SK-N-SH treated with all-trans-retinoic acid at 6 μM for 48 hours (cell line): ENCODE data around the gene ST6GALNAC3.

Experiments
- BACH2 ChIP-seq: fragments of 250-450 bp; sonication (Bioruptor Pico); IDR thresholded peaks from 2 replicates; pipeline ENCODE4 v1.9.0; 2021; ENCODE audit warnings: mild to moderate bottlenecking, borderline replicate concordance
- ESRRG ChIP-seq: fragments of 250-450 bp; sonication (Bioruptor Pico); IDR thresholded peaks from 2 replicates; pipeline ENCODE4 v1.6.1; 2021; ENCODE audit warnings: mild to moderate bottlenecking
- TCF4 ChIP-seq: fragments of 250-450 bp; sonication (Bioruptor Pico); IDR thresholded peaks from 2 replicates; pipeline ENCODE4 v1.8.0; 2021; ENCODE audit warnings: mild to moderate bottlenecking, moderate library complexity, borderline replicate concordance
- ZNF70 ChIP-seq: fragments of 450-650 bp; formaldehyde crosslinking; IDR thresholded peaks from 2 replicates; pipeline ENCODE4 v1.5.0; 2020; ENCODE audit warnings: mild to moderate bottlenecking, moderate library complexity
- ZNF8 ChIP-seq: fragments of 450-650 bp; formaldehyde crosslinking; IDR thresholded peaks from 2 replicates; pipeline ENCODE4 v1.5.0; 2020; ENCODE audit warnings: mild to moderate bottlenecking, moderate library complexity
- TF ChIP-seq, protein P1 (sequence below): fragments of 250-450 bp; sonication (Bioruptor Pico); IDR thresholded peaks from 2 replicates; pipeline ENCODE4 v1.5.0; 2020; ENCODE audit warnings: mild to moderate bottlenecking, moderate library complexity
- TF ChIP-seq, protein P2 (sequence below): fragments of 250-450 bp; sonication (Bioruptor Pico); IDR thresholded peaks from 2 replicates; pipeline ENCODE4 v1.8.0; 2021; ENCODE audit warnings: low read depth, mild to moderate bottlenecking, moderate library complexity, borderline replicate concordance
- TF ChIP-seq, protein P3 (sequence below): fragments of 250-450 bp; sonication (Bioruptor Pico); IDR thresholded peaks from 2 replicates; pipeline ENCODE4 v1.8.0; 2020; ENCODE audit warnings: mild to moderate bottlenecking, moderate library complexity, borderline replicate concordance
- TF ChIP-seq, protein P4 (sequence below): fragments of 250-450 bp; sonication (Bioruptor Pico); IDR thresholded peaks from 2 replicates; pipeline ENCODE4 v1.5.1; 2020; ENCODE audit warnings: low read depth, mild to moderate bottlenecking, moderate library complexity

DNA sequence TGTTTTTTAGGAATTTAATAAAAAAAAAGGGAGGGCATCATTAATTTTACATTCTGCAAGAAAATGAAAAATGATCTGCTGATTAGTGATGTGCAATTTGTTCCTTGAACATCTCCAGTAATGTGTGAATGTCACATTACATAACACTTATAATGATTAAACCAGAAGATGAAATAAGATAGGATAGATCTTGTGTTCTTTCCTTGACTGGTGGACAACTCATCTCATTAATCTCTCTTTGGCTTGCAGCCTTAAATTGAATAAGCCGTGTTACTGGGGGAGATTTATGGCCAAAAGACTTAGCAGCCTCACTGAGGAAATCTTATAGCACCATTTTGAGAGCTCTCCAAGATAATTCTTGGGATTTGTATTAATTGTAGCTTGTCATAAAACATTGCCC is 217.2 kb downstream of the ST6GALNAC3 start:
- TF ChIP-seq ZNF8 (CRISPR knock-in tag): no peak
- TF ChIP-seq ZNF70 (CRISPR knock-in tag): no peak
- TF ChIP-seq, protein P1, sequence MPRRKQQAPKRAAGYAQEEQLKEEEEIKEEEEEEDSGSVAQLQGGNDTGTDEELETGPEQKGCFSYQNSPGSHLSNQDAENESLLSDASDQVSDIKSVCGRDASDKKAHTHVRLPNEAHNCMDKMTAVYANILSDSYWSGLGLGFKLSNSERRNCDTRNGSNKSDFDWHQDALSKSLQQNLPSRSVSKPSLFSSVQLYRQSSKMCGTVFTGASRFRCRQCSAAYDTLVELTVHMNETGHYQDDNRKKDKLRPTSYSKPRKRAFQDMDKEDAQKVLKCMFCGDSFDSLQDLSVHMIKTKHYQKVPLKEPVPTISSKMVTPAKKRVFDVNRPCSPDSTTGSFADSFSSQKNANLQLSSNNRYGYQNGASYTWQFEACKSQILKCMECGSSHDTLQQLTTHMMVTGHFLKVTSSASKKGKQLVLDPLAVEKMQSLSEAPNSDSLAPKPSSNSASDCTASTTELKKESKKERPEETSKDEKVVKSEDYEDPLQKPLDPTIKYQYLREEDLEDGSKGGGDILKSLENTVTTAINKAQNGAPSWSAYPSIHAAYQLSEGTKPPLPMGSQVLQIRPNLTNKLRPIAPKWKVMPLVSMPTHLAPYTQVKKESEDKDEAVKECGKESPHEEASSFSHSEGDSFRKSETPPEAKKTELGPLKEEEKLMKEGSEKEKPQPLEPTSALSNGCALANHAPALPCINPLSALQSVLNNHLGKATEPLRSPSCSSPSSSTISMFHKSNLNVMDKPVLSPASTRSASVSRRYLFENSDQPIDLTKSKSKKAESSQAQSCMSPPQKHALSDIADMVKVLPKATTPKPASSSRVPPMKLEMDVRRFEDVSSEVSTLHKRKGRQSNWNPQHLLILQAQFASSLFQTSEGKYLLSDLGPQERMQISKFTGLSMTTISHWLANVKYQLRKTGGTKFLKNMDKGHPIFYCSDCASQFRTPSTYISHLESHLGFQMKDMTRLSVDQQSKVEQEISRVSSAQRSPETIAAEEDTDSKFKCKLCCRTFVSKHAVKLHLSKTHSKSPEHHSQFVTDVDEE (CRISPR knock-in tag): no peak
- no peak for TF ChIP-seq ESRRG (CRISPR knock-in tag)
- TF ChIP-seq, protein P2, sequence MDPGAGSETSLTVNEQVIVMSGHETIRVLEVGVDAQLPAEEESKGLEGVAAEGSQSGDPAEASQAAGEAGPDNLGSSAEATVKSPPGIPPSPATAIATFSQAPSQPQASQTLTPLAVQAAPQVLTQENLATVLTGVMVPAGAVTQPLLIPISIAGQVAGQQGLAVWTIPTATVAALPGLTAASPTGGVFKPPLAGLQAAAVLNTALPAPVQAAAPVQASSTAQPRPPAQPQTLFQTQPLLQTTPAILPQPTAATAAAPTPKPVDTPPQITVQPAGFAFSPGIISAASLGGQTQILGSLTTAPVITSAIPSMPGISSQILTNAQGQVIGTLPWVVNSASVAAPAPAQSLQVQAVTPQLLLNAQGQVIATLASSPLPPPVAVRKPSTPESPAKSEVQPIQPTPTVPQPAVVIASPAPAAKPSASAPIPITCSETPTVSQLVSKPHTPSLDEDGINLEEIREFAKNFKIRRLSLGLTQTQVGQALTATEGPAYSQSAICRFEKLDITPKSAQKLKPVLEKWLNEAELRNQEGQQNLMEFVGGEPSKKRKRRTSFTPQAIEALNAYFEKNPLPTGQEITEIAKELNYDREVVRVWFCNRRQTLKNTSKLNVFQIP (CRISPR knock-in tag): no peak
- no peak for TF ChIP-seq BACH2 (CRISPR knock-in tag)
- no peak for TF ChIP-seq TCF4 (CRISPR knock-in tag)
- TF ChIP-seq, protein P3, sequence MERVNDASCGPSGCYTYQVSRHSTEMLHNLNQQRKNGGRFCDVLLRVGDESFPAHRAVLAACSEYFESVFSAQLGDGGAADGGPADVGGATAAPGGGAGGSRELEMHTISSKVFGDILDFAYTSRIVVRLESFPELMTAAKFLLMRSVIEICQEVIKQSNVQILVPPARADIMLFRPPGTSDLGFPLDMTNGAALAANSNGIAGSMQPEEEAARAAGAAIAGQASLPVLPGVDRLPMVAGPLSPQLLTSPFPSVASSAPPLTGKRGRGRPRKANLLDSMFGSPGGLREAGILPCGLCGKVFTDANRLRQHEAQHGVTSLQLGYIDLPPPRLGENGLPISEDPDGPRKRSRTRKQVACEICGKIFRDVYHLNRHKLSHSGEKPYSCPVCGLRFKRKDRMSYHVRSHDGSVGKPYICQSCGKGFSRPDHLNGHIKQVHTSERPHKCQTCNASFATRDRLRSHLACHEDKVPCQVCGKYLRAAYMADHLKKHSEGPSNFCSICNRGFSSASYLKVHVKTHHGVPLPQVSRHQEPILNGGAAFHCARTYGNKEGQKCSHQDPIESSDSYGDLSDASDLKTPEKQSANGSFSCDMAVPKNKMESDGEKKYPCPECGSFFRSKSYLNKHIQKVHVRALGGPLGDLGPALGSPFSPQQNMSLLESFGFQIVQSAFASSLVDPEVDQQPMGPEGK (CRISPR knock-in tag): no peak
- TF ChIP-seq, protein P4, sequence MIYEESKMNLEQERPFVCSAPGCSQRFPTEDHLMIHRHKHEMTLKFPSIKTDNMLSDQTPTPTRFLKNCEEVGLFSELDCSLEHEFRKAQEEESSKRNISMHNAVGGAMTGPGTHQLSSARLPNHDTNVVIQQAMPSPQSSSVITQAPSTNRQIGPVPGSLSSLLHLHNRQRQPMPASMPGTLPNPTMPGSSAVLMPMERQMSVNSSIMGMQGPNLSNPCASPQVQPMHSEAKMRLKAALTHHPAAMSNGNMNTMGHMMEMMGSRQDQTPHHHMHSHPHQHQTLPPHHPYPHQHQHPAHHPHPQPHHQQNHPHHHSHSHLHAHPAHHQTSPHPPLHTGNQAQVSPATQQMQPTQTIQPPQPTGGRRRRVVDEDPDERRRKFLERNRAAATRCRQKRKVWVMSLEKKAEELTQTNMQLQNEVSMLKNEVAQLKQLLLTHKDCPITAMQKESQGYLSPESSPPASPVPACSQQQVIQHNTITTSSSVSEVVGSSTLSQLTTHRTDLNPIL (CRISPR knock-in tag): no peak
